GM19397 (cell line): Measurements from ENCODE around the gene SRC.

Source experiments
- ATAC-seq: cut with Tn5 transposase; IDR thresholded peaks from one replicate; pipeline ENCODE4 v1.9.1; 2021; ENCODE audit warnings: mild to moderate bottlenecking, moderate library complexity; ENCODE audit not compliant: unreplicated experiment

Gene SRC

DNA sequence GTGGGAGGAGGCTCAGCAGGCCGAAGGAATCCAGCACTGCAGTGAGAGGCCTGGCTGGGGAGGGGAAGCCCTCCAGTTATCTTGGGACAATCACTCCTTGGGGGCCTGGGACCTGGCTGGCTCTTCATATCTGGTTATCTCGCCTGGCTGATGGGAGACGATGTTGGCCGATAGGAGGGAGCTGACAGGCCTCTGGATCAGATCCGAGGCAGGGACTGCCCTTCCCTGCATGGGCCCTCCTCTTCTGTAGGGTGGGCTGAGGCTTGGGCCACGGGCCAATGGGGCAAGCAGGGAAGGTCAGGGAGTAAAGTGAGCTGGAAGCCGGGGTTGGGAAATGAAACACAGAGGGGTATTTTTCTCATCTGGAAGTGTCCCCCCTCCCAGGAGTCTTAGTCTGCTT is 31.3 kb upstream of the SRC start:
- no peak for ATAC-seq

DNA sequence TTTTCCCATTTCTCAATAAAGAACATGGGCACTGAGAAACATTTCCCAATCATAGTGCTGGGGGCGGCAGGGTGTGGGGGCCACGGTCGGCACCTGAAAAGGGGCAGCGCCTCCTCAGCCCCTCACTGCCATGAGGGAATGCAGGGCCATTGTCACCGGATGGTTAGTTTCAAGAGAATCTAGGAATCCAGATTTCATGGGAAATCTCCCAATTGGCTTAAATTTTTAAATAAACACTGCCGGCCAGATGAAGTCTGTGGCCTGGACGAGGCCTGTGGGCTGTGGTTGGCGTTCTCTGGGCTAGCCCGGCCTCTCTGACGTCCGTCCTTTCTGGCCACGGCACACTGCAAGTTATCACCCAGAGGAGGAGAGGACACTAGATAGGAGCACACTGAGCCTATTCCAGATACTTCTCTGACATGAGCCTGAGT is 30.9 kb upstream of the SRC start:
- ATAC-seq = no peak

DNA sequence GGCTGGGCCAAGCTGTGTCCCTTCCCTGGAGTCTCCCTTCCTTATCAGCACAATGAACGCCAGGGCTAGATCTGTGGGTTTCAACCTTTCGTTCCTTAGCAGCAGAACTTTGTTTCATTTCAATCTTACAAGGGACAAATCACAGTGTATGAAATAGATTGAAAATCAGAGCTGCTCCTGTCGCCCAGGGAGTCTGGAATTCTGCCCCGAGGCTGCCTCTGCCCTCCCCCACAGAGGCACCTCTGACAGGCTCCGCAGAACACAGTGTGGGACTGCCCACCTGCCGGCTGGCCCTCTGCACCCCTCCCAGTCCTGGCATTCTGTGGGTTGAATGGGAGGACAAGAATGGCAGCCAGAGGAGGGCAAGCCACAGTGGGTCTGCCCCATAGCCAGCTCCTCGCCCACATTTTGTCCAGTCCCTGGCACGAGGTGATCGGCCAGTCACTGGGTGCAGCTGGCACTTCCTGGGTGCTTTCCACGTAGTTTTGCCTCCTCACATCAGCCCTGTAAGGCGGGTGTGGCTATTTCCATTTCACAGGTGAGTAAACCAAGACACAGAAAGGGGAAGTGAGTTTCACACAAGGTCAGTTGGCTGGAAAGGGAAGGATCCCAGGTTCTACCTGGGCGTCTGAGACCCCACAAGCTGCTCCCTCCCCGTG is 30.4 kb upstream of the SRC start:
- peak; percentile 33 for ATAC-seq

DNA sequence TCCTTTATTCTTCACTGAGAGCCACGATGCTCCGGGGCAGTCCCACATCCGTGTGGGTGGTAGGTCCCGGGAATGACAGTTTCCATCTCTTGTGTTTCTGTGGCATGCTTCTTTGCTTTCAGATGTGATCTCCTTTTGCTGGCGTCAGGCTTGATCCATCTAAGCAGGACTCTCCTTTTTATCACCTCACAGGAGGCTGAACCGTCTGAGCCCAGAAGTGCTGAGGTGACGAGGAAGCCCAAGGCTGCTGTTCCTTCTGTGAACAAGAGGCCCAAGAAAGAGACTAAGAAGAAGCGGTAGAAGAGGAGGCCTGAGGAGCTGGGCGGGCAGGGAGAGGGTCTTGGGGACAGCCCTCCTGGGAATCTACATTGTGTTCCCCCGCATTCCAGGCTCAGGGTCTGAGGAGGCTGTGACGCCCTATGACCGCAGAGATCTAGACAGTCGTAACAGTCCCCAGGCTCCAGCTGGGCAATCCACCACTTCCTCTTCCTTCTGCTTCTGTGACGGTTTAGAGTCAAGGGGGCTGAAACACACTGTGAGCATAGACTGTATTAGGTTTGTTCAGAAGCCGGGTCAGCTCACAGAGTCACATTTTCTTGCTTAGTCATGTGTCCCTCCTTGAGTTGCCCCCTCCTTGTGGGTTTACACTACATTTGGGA is 29.7 kb upstream of the SRC start:
- ATAC-seq = peak; percentile 71

DNA sequence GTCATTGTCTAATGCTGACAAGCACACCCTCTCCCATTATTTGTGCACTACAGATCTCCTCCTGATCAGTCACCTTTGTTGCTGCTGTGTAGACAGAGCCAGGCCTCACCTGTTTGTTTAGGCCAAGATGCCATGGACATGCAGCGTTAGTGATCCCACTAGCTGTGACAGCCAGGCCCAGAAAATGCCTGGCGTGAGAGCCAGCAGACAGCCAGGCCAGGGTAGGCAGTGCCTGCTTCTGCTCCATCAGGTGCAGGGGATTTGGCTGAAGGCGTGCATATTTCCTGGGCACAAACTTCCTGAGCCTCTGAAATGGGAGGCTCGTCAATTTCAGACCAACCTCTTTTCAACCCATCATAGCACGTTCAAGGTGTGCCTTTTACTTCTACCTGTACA is 29.2 kb upstream of the SRC start:
- no peak for ATAC-seq

DNA sequence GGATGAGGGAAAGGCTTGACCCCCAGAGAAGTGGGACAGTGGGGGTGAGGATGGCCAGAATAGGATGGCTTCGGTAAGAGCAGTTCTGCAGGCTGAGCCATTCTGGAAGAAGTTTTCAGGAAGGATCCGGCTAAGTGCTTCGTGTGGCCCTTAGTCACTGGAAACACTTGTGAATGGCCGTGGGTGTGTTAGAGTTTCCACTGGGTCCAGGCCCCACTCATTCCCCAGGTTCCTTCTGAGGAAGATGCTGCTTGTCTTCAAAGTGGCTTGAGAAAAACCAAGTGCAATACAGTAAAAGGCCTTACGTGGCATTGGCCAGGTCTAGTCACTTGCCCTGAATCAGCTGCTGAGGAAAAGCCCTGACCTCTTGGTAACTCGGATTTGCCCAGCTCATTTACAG is 28.6 kb upstream of the SRC start:
- ATAC-seq = no peak

DNA sequence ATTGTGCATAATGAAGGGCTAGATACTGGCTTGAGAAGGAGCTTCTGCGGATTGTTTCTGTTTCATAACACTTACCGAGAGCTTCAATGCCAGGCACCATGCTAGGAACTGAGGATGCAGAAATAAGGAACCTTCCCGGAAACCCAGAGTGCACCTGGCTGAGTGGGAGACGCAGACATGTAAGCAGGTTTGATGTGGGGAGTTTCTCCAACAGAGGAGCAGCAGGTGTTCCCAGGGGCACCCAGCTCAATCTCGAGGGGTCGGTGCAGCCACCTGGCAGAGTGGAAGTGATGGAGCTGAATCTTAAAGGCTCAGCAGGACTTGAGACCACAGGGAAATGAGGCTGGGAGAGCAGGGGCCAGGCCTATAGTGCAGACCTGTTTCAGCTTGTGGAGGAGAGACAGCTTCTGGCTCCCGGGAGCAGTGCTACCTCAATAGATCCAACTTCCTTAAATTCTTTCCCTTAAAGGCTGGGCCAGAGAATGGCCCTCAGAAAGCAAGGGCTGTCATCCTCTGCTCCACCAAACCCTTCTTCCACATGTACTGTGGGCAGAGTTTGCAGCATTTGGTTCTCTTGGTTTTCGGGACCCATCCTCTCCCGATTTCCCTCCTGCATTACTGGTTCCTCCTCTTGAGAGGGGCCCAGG is 27.8 kb upstream of the SRC start:
- ATAC-seq = no peak

DNA sequence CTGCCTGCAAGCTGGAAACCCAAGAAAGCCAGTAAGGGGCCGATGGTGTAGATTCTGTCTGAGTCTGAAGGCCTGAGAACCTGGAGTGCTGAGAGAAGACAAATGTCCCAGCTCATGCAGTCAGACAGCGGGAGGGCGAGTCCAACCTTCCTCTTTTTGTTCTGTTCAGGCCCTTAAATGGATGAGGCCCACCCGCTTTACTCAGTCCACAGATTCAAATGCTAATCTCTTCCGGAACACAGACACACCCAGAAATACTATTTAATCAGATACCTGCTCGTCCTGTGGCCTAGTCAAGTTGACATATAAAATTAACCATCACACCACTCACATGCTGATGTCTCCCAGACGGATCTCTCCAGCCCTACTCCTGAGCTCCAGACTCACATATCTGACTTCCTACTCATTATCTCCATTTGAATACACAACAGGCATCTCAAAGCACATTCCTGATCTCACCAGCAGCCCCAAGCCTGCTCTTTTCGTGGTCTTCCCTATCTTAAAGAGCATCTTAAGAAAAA is 26.7 kb upstream of the SRC start:
- no peak for ATAC-seq

DNA sequence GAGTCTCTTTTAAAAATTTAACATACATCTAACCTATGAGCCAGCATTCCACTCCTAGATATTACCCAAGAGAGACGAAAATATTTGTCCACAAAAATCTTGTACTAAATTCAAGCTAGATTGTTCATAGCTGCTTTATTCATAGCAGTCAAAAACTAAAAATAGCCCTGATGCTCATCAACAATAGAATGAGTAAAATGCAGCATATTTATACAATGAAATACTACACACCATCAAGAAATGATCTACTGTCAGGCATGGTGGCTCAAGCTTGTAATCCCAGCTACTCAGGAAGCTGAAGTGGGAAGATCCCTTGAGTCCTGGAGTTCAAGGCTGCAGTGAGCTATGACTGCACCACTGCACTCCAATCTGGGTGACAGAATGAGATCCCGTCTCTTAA is 22.0 kb upstream of the SRC start:
- ATAC-seq = no peak

DNA sequence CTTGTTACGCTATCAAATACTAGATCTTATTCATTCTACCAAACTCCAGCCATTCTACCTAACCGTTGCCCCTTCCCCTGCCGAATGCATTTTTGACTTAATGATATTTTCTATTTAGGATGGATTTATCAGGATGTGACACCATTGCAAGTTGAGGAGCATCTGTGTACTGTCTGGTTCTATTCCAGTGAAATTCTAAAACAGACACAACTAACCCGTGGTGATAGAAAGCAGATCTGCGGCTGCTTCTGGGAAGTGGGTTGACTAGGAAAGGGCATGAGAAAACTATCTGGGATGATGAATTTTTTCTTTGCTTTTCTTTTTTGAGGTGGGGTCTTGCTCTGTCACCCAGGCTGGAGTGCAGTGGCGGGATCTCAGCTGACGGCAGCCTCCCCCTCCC is 20.7 kb upstream of the SRC start:
- no peak for ATAC-seq

DNA sequence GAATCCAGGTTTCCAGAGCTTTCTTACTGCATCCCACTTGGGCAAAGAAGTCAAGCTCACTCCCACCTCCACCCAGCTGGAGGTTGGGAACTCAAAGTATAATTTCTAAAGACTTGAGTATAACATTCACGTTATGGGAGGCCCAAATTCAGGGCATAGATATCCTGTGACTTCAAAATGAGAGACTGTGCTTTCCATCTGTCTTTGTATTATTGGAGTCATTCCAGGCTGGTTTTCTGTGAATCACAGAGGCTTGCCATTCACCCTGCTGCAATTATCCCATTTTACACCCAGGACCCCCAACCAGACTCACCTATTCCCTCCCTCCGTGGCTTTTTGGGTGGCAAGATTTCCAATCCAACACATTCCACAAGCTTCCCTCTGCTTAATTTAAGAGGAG is 19.3 kb upstream of the SRC start:
- no peak for ATAC-seq

DNA sequence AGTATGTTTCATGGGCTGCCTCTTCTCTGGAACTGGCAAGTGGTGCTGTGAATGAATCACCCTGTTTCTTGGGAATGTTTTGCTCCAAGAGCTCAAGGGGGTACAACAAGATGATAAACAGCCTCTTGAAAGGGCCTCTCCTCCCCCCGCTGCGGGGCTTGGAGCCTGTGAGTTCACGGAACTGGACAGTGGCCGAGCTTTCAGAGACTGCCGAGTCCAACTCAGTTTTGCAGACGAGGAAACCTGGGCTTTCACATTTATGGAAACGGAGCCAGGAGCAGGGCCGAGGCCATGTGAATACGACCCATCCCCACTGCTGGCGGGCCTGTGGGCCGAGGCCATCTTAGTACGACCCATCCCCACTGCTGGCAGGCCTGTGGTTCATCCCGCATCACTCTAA is 18.2 kb upstream of the SRC start:
- no peak for ATAC-seq

DNA sequence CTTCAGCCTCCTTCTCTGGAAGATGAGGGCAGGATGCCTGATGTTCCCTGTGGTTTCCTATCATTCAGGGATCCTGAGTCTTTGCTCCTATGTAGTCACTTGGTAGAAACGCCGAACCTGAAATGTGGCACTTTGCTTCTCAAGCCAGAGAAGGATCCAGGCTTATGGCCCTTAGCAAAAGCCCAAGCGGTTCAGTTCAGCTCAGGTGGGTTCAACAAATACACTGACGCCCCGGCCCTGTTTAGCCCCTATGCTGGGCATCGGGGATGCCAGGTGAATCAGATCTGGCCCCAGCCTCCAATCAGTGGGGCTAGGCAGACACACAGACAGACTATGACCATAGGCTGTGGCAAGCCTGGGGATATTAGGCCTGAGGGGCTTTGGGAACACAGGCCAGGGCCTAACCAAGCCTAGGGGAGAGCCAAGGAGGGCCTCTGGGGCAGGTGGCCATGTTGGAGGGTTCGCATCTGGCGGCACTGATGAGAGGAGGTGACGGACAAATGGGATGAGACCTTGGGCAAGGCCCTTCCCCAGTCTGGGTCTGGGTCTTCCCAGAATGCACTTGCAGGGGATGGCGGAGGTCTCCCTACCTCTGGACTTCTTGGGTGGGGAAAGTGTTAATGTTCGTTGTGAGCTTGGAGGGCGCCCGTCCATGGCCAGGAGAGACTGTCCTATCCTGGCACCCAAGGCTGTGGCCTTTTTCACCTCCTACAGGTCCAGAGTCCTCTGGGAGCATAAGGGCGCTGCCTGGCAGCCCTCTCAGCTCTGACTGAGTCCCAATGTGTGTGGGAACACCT is 17.6 kb upstream of the SRC start:
- ATAC-seq = no peak

DNA sequence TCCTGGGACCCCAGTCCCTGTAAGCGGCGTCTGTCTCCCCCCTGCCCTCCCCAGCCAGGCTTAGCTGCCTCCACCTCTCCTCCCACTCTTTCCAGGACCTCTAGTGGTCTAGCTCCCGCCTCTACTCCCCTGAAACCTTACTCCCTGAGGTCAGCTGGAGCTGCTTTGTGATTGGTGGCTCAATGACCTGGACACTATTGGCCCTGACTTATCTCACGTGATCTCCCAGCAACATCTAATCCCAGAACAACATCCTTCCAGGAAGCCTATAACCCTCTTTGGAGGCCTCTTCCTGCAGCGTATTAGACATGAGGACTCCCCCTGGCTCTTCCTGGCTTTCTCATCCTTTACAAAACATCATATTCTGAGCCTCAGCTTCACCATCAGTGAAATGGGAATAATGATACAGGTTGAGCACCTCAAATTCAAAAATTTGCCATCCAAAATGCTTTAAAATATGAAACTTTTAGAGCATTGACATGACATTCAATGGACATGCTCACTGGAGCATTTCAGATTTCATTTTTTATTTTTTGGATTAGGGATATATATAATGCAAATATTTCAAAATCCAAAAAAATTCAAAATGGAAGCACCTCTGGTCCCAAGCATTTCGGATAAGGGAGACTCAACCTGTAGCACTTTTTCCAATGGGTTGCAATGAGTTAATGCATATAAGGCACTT is 16.3 kb upstream of the SRC start:
- no peak for ATAC-seq

DNA sequence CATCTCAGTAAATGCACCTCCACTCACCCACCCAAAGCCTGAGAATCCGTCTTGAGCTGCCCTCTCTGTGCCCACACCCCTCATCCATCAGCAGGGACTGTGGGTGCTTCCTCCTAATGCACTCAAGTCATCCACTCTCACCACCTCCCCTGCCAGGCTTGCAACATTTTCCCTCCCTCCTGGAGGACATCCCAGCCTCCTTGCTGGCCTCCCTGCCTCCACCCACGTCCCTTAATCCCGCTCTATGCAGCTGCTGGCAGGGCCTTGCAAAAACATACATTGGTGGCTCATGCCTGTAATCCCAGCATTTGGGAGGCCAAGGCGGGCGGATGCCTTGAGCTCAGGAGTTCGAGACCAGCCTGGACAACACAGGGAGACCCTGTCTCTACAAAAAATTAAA is 15.6 kb upstream of the SRC start:
- no peak for ATAC-seq

DNA sequence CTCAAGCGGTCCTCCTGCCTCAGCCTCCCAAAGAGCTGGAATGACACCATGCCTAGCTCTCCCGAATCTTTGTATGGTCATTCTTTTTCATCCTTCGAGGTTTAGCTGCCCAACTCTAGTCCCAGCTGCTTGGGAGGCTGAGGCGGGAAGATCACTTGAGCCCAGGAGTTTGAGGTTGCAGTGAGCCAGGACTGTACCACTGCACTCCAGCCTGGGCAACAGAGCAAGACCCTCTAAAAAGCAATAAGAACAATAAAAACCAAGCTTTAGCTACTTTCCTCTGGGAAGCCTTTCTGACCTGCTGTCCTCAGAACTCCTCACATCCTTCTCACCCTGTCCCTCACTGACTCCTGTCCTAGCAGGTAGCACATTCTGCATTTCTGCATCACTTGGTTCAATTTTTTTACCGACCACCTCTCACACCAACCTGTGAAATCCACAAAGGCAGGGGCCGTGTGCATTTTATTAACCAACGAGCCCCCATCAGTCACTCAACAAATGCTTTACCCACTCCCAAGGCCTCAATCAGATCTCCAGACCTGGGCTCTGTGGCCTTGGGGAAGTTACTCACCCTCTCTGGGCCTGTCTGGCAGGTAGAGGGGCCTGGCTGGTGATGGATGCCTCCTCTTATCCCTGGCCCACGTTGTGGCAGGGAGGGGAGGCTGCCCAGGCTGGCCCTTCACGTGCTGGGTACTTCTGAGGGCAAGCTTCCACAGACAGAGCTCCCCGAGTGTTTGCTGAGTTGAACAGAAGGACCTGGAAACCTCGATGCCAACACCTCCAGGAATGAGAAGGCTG is 14.7 kb upstream of the SRC start:
- ATAC-seq = no peak

DNA sequence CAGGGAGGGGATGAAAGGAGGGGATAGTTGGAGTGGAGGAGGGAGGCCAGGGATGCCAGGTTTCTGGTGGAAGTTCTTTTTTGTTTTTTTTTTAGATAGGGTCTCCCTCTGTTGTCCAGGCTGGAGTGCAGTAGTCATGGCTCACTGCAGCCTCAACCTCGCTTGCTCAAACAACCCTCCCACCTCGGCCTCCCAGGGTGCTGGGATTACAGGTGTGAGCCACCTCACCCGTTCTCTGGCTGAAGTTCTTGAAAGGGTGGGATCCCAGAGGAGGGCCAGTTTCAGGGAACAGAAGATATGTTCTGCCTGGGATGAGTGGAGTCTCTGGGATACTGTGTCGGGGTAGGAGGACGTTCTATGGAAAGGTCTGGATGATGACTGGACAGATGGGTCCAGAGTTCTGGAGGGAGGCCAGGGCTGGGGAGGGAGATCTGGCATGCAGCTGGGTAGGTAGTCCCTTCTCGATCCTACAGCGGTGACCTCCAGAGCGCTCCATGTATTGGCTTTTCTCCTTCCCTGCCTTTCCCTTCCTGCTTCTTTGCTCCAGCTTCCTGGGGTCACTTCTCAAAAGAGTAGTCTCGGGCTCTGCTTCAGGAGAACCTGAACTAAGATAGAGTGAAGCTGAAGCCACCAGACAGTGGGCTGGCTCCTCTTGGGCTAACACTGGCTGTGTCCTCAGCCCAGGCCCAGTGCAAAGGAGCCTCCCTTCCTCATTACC is 12.7 kb upstream of the SRC start:
- no peak for ATAC-seq

DNA sequence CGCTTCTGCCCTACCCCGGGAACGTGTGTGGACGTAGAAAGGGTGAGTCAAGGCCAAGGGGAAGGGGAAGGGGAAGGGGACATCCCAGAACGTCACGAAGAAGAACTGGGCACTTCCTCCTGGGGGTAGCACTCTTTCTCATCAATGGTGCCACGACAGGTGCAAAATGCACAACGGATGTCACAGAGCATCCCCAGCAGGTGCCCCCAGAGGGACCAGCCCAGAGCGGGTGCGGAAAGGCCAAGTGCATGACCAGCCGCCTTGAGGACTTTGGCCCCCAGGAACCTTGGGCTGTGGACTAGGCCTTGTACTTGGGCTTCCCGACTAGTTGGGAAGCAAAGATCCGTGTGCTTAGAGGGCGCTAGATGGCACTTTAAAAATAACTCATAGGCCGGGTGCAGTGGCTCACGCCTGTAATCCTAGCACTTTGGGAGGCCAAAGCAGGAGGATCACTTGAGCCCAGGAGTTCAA is 12.1 kb upstream of the SRC start:
- no peak for ATAC-seq

DNA sequence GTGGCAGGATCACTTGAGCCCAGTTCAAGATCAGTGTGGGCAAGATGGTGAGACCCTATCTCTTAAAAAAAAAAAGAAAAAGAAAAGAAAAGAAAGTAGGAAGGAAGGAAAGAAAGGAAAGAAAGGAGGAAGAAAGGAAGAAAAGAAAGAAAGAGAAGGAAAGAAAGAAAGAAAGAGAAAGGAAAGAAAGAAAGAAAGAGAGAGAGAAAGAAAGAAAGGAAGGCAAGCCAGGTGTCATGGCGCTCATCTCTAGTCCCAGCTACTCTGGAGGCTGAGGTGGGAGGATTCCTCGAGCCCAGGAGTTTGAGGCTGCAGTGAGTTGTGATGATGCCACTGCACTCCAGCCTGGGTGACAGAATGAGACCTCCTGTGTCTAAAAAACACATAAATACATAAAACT is 11.5 kb upstream of the SRC start:
- no peak for ATAC-seq
